ENCODE data around the gene WNT8B. TPM values are rescaled to one million over a fixed set of nuclear protein-coding genes. Genes with fewer than 3 reads are reported as not detected.

The WNT8B gene
- total and polyA plus RNA-seq, 2 of the 13 experiments (the other 11 are each of a cell fraction or from before 2014, with no cell fraction given): 0.07 to 0.20 TPM

- 0 out of 2 replicates have a peak, but pooled peaks have one; percentile 60 for TF ChIP-seq ZNF225 (CRISPR knock-in tag; IDR thresholded peaks at IDR 0.05)
- TF ChIP-seq MXD1 (CRISPR knock-in tag; IDR thresholded peaks at IDR 0.05): peak; percentile 65; the same call in 1 of the 2 replicates
- TF ChIP-seq DNMT1 (CRISPR knock-in tag; IDR thresholded peaks at IDR 0.05): peak; percentile 91
- peak; percentile 72 for TF ChIP-seq SAP130 (CRISPR knock-in tag; IDR thresholded peaks at IDR 0.05; ENCODE audit: low read depth)
- TF ChIP-seq ZSCAN31 (CRISPR knock-in tag; IDR thresholded peaks at IDR 0.05; ENCODE audit: low read depth): peak; percentile 81
- no peak for TF ChIP-seq THRA (CRISPR knock-in tag; IDR thresholded peaks at IDR 0.05; ENCODE audit: borderline replicate concordance)
- TF ChIP-seq HMGXB4 (CRISPR knock-in tag; IDR thresholded peaks at IDR 0.05; ENCODE audit: borderline replicate concordance in 1 of 2, low read depth in 1 of 2): peak; percentile 91 to 96
- TF ChIP-seq PITX1 (CRISPR knock-in tag; IDR thresholded peaks at IDR 0.05): 0 out of 2 replicates have a peak, but pooled peaks have one; percentile 27
- no peak for TF ChIP-seq HNF1A (IDR thresholded peaks at IDR 0.05; ENCODE audit: low read depth)
- no peak for TF ChIP-seq HNF1A (CRISPR knock-in tag; IDR thresholded peaks at IDR 0.05; ENCODE audit: borderline replicate concordance)
- TF ChIP-seq ZNF788 (CRISPR knock-in tag; IDR thresholded peaks at IDR 0.05; ENCODE audit: borderline replicate concordance): peak; percentile 45; the same call in 1 of the 2 replicates
- TF ChIP-seq ZNF143 (CRISPR knock-in tag; IDR thresholded peaks at IDR 0.05): peak; percentile 21; the same call in 1 of the 2 replicates
- peak; percentile 91 for TF ChIP-seq KDM5B (CRISPR knock-in tag; IDR thresholded peaks at IDR 0.05; ENCODE audit: borderline replicate concordance)
- TF ChIP-seq TEAD3 (CRISPR knock-in tag; optimal IDR thresholded peaks at IDR 0.05; ENCODE audit: borderline replicate concordance): peak; percentile 33
- TF ChIP-seq ZNF691 (CRISPR knock-in tag; IDR thresholded peaks at IDR 0.05; ENCODE audit: borderline replicate concordance, low read depth): peak; percentile 55; the same call in 1 of the 2 replicates
- peak; percentile 57; the same call in 1 of the 2 replicates for TF ChIP-seq TAF1 (CRISPR knock-in tag; IDR thresholded peaks at IDR 0.05)
- no peak for TF ChIP-seq POGZ (CRISPR knock-in tag; IDR thresholded peaks at IDR 0.05)
- 0 out of 2 replicates have a peak, but pooled peaks have one; percentile 6 for TF ChIP-seq NCOA2 (CRISPR knock-in tag; IDR thresholded peaks at IDR 0.05)
- TF ChIP-seq NR2C2 (CRISPR knock-in tag; IDR thresholded peaks at IDR 0.05; ENCODE audit: borderline replicate concordance): peak; percentile 35; the same call in 1 of the 2 replicates
- TF ChIP-seq FOXO1 (CRISPR knock-in tag; IDR thresholded peaks at IDR 0.05): peak; percentile 44; the same call in 1 of the 2 replicates
Observed at GRCh38 chr10:100519311-100520051, 56.7 kb downstream of the WNT8B start, which contains the start of gene SEC31B (continued).

Measured in HepG2 (cell line).